ENCODE data around the gene XPC.

- TF ChIP-seq, protein P1, sequence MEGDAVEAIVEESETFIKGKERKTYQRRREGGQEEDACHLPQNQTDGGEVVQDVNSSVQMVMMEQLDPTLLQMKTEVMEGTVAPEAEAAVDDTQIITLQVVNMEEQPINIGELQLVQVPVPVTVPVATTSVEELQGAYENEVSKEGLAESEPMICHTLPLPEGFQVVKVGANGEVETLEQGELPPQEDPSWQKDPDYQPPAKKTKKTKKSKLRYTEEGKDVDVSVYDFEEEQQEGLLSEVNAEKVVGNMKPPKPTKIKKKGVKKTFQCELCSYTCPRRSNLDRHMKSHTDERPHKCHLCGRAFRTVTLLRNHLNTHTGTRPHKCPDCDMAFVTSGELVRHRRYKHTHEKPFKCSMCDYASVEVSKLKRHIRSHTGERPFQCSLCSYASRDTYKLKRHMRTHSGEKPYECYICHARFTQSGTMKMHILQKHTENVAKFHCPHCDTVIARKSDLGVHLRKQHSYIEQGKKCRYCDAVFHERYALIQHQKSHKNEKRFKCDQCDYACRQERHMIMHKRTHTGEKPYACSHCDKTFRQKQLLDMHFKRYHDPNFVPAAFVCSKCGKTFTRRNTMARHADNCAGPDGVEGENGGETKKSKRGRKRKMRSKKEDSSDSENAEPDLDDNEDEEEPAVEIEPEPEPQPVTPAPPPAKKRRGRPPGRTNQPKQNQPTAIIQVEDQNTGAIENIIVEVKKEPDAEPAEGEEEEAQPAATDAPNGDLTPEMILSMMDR (conservative IDR thresholded peaks at IDR 0.05; ENCODE audit: low read length), result no peak
- no peak for TF ChIP-seq EZH2phosphoT487 (IDR thresholded peaks at IDR 0.05; ENCODE audit: borderline replicate concordance, low read depth, low read length)
Observed at GRCh38 chr3:14139771-14140170, 38.6 kb downstream of the XPC start.

All from OCI-LY7 (cell line).